Naive thymus-derived CD4-positive, alpha-beta T cell (primary cell): Measurements from ENCODE around the gene CNPPD1. TPM values are rescaled to one million over a fixed set of nuclear protein-coding genes. Genes with fewer than 3 reads are reported as not detected.

Source experiments
- ATAC-seq: fragments of 150-1000 bp; cut with Tn5 transposase; 2 replicates; pipeline ENCODE4 v1.10.0; 2021; ENCODE audit warnings: mild to moderate bottlenecking, moderate library complexity
- CTCF ChIA-PET: fragments of 350-600 bp; sonication (Branson Sonifier 250); formaldehyde crosslinking; loops from one replicate; lab custom pipeline; 2021; ENCODE audit warnings: antibody characterized with exemption; lab: Charles Lee
- POLR2A ChIA-PET: fragments of 350-600 bp; sonication (Branson Sonifier 250); formaldehyde crosslinking; loops from one replicate; lab custom pipeline; 2021; ENCODE audit warnings: antibody characterized with exemption, inconsistent platforms; lab: Charles Lee
- DNase-seq, 9 donors: peaks; one replicate each; pipeline versions ENCODE4 v3.0.0 to v3.0.0-alpha.2; 2020 to 2022; ENCODE audit warnings: mixed read lengths in 1 of 9
- H3K27ac ChIP-seq: one replicate; pipeline ENCODE4 v1.7.0; 2013; ENCODE audit warnings: mild to moderate bottlenecking, low read depth, low read length, moderate library complexity
- H3K27me3 ChIP-seq, 2 donors: one replicate each; pipeline ENCODE4 v1.7.0; 2013; ENCODE audit warnings: low read length in 2 of 2, mild to moderate bottlenecking in 2 of 2, moderate library complexity in 2 of 2; ENCODE audit not compliant: control insufficient read depth in 2 of 2, insufficient read depth in 2 of 2
- H3K36me3 ChIP-seq, 3 experiments: 1 replicate in 2 of 3; 2 replicates in 1 of 3; pipeline ENCODE4 v1.7.0; 2013; ENCODE audit warnings: low read length in 3 of 3, mild to moderate bottlenecking in 3 of 3, moderate library complexity in 1 of 3; ENCODE audit not compliant: insufficient read depth in 3 of 3, control insufficient read depth in 2 of 3
- H3K4me1 ChIP-seq, 2 donors: one replicate each; pipeline ENCODE4 v1.7.0; 2013; ENCODE audit warnings: low read length in 2 of 2, mild to moderate bottlenecking in 2 of 2, moderate library complexity in 1 of 2; ENCODE audit not compliant: control insufficient read depth in 2 of 2, insufficient read depth in 2 of 2
- H3K4me3 ChIP-seq: 2 replicates; pipeline ENCODE4 v1.7.0; 2013; ENCODE audit warnings: mild to moderate bottlenecking, low read length
- H3K9me3 ChIP-seq, 3 experiments: 1 replicate in 2 of 3; 2 replicates in 1 of 3; pipeline ENCODE4 v1.7.0; 2013; ENCODE audit warnings: low read length in 3 of 3; ENCODE audit not compliant: control insufficient read depth in 2 of 3
- H3K27ac Mint-ChIP-seq, 9 donors: one replicate each; pipeline ENCODE4 v1.8.0; 2020 to 2022; ENCODE audit warnings: mixed read lengths in 9 of 9, mild to moderate bottlenecking in 8 of 9, moderate library complexity in 5 of 9, inconsistent platforms in 2 of 9
- H3K27me3 Mint-ChIP-seq, 5 donors: one replicate each; pipeline ENCODE4 v1.8.0; 2021 to 2022; ENCODE audit warnings: mixed read lengths in 5 of 5, mild to moderate bottlenecking in 1 of 5
- H3K36me3 Mint-ChIP-seq, 5 donors: one replicate each; pipeline ENCODE4 v1.8.0; 2020 to 2022; ENCODE audit warnings: mixed read lengths in 5 of 5, mild to moderate bottlenecking in 3 of 5, inconsistent platforms in 1 of 5
- H3K4me1 Mint-ChIP-seq, 7 donors: one replicate each; pipeline ENCODE4 v1.8.0; 2020 to 2022; ENCODE audit warnings: mixed read lengths in 7 of 7, mild to moderate bottlenecking in 3 of 7, inconsistent platforms in 1 of 7
- H3K4me3 Mint-ChIP-seq, 10 donors: one replicate each; pipeline ENCODE4 v1.8.0; 2020 to 2022; ENCODE audit warnings: mild to moderate bottlenecking in 10 of 10, mixed read lengths in 10 of 10, moderate library complexity in 6 of 10, inconsistent platforms in 2 of 10
- H3K9me3 Mint-ChIP-seq, 11 donors: one replicate each; pipeline ENCODE4 v1.8.0; 2020 to 2022; ENCODE audit warnings: mixed read lengths in 11 of 11, mild to moderate bottlenecking in 4 of 11, inconsistent platforms in 1 of 11, moderate library complexity in 1 of 11
- intact Hi-C, 2 donors: fragments of 100-400 bp; cut with micrococcal nuclease; formaldehyde crosslinking; loops; one replicate each; pipeline ENCODE4 v1.15.1; 2023
- polyA plus RNA-seq, 2 donors: library from polyadenylated mRNA; unstranded; fragments of 300-500 nt; fragmentation: Illumina TruSeq; gene quantifications; one replicate each; pipeline ENCODE4 v1.2.3, GENCODE V29; 2021
- total RNA-seq, 6 experiments: library from RNA in 5 of 6; stranded (reverse) in 5 of 6; gene quantifications; 1 replicate in 5 of 6; 2 replicates in 1 of 6; pipeline ENCODE4 v1.2.3 and lab custom pipeline; 2021 to 2026

The CNPPD1 gene
- total and polyA plus RNA-seq, 7 experiments from 2014 or later = 48.2 to 77.6 (median 64.5) TPM

DNA sequence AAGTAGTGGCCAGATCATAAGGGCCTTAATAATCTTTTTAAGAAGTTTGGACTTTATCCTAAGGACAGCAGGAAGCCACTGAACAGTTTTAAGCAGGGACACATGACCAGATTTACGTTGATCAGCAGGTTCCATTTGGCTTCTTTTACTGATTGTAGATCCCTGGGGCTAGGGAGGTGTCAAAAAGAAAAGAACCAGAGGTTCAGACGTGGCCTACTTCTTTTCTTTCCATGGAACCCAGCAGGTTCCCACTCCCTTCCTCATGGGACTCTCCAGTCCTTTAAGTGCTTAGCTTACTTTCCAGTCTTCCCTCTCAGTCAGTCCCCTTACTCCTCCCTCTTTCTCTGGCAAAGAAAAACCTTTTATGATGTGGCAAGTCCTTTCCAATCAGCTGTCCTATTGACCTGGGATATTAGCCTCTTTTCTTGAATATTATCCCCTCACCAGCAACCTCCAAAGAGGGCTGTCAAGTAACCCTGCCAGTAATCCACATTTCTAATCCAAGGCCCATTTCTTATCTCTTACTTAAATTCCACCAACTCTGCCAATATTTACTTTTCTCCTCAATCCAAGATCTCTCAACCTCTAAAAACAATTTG lies 49.6 kb downstream of the CNPPD1 start:
- H3K36me3 ChIP-seq = peaks cover 0 to 11% (median 0%) of the 10 kb centered on the region in 3 experiments
- H3K36me3 Mint-ChIP-seq = peaks cover 0 to 48% (median under 1%) of the 10 kb centered on the region in 5 donors
- no peaks in the 10 kb centered on the region for H3K9me3 Mint-ChIP-seq
- H3K27me3 ChIP-seq = no peaks in the 10 kb centered on the region
- POLR2A ChIA-PET = no interaction called here
- CTCF ChIA-PET = no interaction called here
- no peak overlapping the region for H3K4me3 Mint-ChIP-seq
- no peaks in the 10 kb centered on the region for H3K9me3 ChIP-seq
- no peak overlapping the region for H3K27ac Mint-ChIP-seq
- no peak for ATAC-seq
- no peak overlapping the region for H3K27ac ChIP-seq
- DNase-seq = no peak
- intact Hi-C loops = no loop called here
- peaks cover 10 to 41% (median 23%) of the 10 kb centered on the region in 7 donors for H3K4me1 Mint-ChIP-seq
- H3K27me3 Mint-ChIP-seq = no peaks in the 10 kb centered on the region
- peaks cover 0 to 12% of the 10 kb centered on the region in 2 donors for H3K4me1 ChIP-seq
- no peak overlapping the region for H3K4me3 ChIP-seq

DNA sequence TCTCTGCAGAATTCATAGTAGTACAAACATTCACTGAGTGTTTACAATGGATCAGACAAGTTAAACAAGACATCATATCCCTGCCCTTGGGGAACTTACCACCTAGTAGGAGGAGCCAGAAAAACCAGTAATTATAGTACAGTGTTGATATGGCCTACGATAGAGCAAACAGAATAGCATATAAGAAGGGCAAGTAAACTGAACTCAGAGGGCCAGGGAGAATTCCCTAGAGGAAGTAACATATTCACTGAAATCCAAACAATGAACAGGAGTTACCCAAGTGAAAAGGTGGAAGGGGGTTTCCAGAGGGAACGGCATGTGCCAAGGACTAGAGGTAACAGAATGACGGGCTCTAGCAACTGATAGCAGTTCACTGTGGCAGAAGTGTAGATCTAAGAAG lies 50.2 kb downstream of the CNPPD1 start:
- no peaks in the 10 kb centered on the region for H3K27me3 Mint-ChIP-seq
- Histone ChIP-seq H3K4me3 (no peak overlapping the region), H3K36me3 (peaks cover 0 to 11% (median 0%) of the 10 kb centered on the region in 3 experiments), H3K4me1 (peaks cover 0 to 12% of the 10 kb centered on the region in 2 donors), H3K9me3 (no peaks in the 10 kb centered on the region), H3K27ac (no peak overlapping the region), H3K27me3 (no peaks in the 10 kb centered on the region)
- no peak for DNase-seq
- no peaks in the 10 kb centered on the region for H3K9me3 Mint-ChIP-seq
- no peak for ATAC-seq
- peaks cover 10 to 40% (median 23%) of the 10 kb centered on the region in 7 donors for H3K4me1 Mint-ChIP-seq
- intact Hi-C loops = no loop called here
- no peak overlapping the region for H3K4me3 Mint-ChIP-seq
- no peak overlapping the region for H3K27ac Mint-ChIP-seq
- CTCF ChIA-PET = interaction anchor here (0.6 kb wide), 1 partner anchor 1004 kb away, joined by 3 read pairs; no protein-coding TSS in a partner anchor
- H3K36me3 Mint-ChIP-seq = peaks cover 0 to 47% (median 0%) of the 10 kb centered on the region in 5 donors
- POLR2A ChIA-PET = no interaction called here

GRCh38 chr2:219125886-219126270 lies 50.8 kb downstream of the CNPPD1 start:
- Mint-ChIP-seq H3K36me3 (peaks cover 0 to 44% (median 0%) of the 10 kb centered on the region in 5 donors), H3K4me3 (no peak overlapping the region), H3K27me3 (no peaks in the 10 kb centered on the region), H3K4me1 (peaks cover 10 to 40% (median 23%) of the 10 kb centered on the region in 7 donors), H3K9me3 (no peaks in the 10 kb centered on the region), H3K27ac (no peak overlapping the region)
- no peaks in the 10 kb centered on the region for H3K27me3 ChIP-seq
- ChIA-PET POLR2A (no interaction called here), CTCF (interaction anchor here (0.6 kb wide), 1 partner anchor 1004 kb away, joined by 3 read pairs; no protein-coding TSS in a partner anchor)
- H3K27ac ChIP-seq = no peak overlapping the region
- H3K9me3 ChIP-seq = no peaks in the 10 kb centered on the region
- H3K4me1 ChIP-seq = peaks cover 0 to 12% of the 10 kb centered on the region in 2 donors
- no peak for ATAC-seq
- no peak for DNase-seq
- intact Hi-C loops = no loop called here
- peaks cover 0 to 8% (median 0%) of the 10 kb centered on the region in 3 experiments for H3K36me3 ChIP-seq
- no peak overlapping the region for H3K4me3 ChIP-seq

DNA sequence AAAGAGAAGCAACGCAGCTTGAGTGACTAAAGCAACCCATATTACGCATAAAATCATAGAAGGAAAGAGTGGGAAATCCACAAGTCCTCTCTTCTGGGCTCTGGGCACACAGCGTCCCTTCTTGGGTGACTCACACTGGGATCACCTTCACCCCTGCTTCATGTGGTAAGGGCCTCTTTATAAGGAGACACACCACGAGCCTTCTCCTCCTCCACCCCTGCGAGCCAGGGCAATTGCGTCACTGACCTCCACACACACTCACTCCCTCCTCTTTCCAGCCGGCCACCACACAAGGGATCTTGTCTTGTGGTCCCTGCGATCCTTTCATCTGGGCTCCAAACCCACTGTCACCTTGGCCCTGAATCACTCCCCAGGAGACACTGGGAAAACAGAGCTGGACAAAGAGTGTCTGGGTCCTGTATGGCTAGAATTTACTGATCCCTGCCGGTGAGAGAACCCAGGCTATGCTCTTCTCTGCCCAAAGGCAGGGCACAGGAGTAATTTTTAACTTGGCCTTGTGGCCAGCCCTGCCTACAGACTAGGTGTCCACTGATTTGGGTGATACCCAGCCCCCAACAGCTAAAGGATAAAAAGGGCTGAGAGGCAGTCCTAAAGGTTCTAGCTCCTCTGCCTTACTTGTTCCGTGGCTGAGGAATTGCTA lies 51.4 kb downstream of the CNPPD1 start:
- H3K4me3 ChIP-seq = no peak overlapping the region
- CTCF ChIA-PET = no interaction called here
- peaks cover 10 to 40% (median 23%) of the 10 kb centered on the region in 7 donors for H3K4me1 Mint-ChIP-seq

GRCh38 chr2:219124381-219125110 lies 52.2 kb downstream of the CNPPD1 start:
- Histone ChIP-seq H3K4me3 (no peak overlapping the region), H3K36me3 (no peaks in the 10 kb centered on the region), H3K4me1 (peaks cover 0 to 12% of the 10 kb centered on the region in 2 donors), H3K27me3 (no peaks in the 10 kb centered on the region), H3K9me3 (no peaks in the 10 kb centered on the region), H3K27ac (no peak overlapping the region)
- Mint-ChIP-seq H3K4me1 (peaks cover 10 to 47% (median 23%) of the 10 kb centered on the region in 7 donors), H3K27ac (peak overlapping the region in 1 of 9 donors; percentile 66), H3K27me3 (no peaks in the 10 kb centered on the region), H3K36me3 (peaks cover 0 to 36% (median 0%) of the 10 kb centered on the region in 5 donors), H3K4me3 (no peak overlapping the region), H3K9me3 (no peaks in the 10 kb centered on the region)
- ATAC-seq (peak; percentile 71), DNase-seq (peak in 1 of 9 donors; percentile 24)
- CTCF ChIA-PET = interaction anchor here (0.7 kb wide), 1 partner anchor 129 kb away, joined by 3 read pairs; no protein-coding TSS in a partner anchor
- intact Hi-C loops = no loop called here
- POLR2A ChIA-PET = interaction anchor here (0.5 kb wide), 1 partner anchor 11 kb away, joined by 7 read pairs; no protein-coding TSS in a partner anchor

More for the DNA sequence above, 51.4 kb downstream of the CNPPD1 start:
- peaks cover 0 to 3% (median 0%) of the 10 kb centered on the region in 3 experiments for H3K36me3 ChIP-seq
- no peak overlapping the region for H3K4me3 Mint-ChIP-seq
- intact Hi-C loops = no loop called here
- no peak for DNase-seq
- no peaks in the 10 kb centered on the region for H3K9me3 ChIP-seq
- peaks cover 0 to 40% (median 0%) of the 10 kb centered on the region in 5 donors for H3K36me3 Mint-ChIP-seq
- no peak overlapping the region for H3K27ac ChIP-seq
- no peaks in the 10 kb centered on the region for H3K9me3 Mint-ChIP-seq
- no peaks in the 10 kb centered on the region for H3K27me3 ChIP-seq
- peak overlapping the region in 1 of 9 donors; percentile 47 for H3K27ac Mint-ChIP-seq
- H3K4me1 ChIP-seq = peaks cover 0 to 12% of the 10 kb centered on the region in 2 donors
- H3K27me3 Mint-ChIP-seq = no peaks in the 10 kb centered on the region
- peak; percentile 20 for ATAC-seq
- POLR2A ChIA-PET = no interaction called here

DNA sequence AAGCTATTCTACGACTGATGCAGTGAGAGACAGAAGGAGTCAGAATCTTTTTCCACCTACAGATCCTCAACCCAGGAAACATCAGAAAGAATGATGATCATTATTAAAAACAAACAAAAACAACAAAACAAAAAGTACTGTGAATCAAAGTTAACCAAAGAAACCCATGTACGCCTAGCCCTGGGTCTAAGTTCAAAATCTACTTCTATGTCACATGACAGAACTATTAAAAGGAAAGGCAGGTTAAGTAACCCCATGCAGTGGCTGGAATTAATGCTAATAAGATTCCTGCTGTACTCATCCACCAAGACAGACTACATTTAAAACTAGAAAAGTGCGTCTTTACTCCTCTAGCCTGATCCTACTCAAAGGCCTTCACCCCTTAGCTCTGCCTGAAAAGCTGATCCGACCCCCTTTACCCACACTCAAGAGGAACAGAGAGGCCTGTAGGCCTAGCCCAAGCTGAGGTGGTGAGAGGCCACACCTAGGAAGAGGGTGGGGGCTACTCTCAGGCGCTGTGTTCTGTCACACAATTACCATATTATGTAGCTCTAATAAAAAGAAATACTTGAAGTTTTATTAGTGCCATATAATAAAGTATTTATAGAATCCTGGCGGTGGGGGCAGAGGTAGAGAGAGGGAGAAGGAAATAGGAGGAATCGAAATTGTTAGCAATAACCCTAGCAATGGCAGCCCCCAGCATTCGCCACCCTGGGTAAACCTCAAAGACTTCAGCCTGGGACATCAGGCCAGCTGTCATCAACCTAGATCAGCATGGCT lies 53.2 kb downstream of the CNPPD1 start:
- no peaks in the 10 kb centered on the region for H3K9me3 Mint-ChIP-seq
- H3K27me3 ChIP-seq = no peaks in the 10 kb centered on the region
- no peaks in the 10 kb centered on the region for H3K27me3 Mint-ChIP-seq
- no peak overlapping the region for H3K4me3 ChIP-seq
- H3K4me1 ChIP-seq = peaks cover 0 to 12% of the 10 kb centered on the region in 2 donors
- no peak overlapping the region for H3K27ac ChIP-seq
- intact Hi-C loops = no loop called here
- no peak overlapping the region for H3K27ac Mint-ChIP-seq
- H3K4me3 Mint-ChIP-seq = no peak overlapping the region
- ChIA-PET POLR2A (no interaction called here), CTCF (interaction anchor here (1.0 to 1.2 kb wide), 2 partner anchors 55 to 65 kb away, joined by 3 to 4 read pairs; no protein-coding TSS in a partner anchor)
- no peaks in the 10 kb centered on the region for H3K9me3 ChIP-seq
- H3K36me3 ChIP-seq = no peaks in the 10 kb centered on the region
- ATAC-seq = no peak
- H3K36me3 Mint-ChIP-seq = peaks cover 0 to 31% (median 0%) of the 10 kb centered on the region in 5 donors
- no peak for DNase-seq
- peaks cover 10 to 41% (median 23%) of the 10 kb centered on the region in 7 donors for H3K4me1 Mint-ChIP-seq
